NCI-H1436 (cell line): ENCODE measurements around the gene LAMTOR1.
A peak's percentile ranks its signal among the peaks of the same experiment; 100 is the strongest.
"Not testable (repeated sequence)": the region's sequence is repeated elsewhere in the genome, so short reads cannot be mapped to it uniquely, and the experiment has no call there.

Experiments used
- DNase-seq: peaks from one replicate; lab custom pipeline; 2025; lab: John Stamatoyannopoulos, UW

Gene LAMTOR1

DNA sequence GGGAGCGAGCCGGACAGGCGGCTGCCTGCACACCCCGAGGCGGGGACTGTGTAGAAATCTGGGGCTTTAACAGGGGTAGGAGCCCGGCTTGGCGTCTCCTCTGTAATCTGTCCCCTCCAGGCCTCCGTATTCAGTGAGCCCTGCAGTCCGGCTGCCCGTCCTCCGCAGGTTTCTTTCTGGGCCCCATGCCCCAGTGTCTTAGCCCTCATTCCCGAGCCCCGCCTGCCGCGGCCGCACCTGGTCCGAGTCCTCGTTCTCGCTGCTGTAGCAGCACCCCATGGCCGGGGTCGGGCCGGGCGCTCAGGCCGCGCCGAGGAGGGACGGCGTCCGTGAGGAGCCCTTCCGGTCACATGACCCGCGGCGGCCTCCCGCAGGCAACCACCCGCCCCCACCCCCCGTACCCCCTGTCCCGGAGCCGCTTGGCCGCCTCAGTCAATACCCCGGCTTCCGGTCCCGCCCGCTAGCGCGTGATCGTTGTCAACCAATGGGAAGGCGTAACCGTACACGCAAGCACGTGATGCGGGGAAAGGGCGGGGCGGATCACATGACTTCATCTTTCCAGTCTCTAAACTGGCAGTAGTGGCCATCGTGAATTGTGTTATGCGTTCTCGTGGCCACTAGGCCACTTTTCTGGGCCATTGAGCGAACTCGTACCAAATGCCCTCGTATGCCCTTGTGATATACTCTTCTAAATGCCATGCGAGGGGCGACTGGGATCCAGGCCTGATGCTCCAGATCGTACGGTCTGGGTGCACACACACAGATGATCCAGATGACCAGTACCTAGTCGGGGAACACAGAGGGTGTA, at the start of gene LAMTOR1:
Gene LAMTOR1 (minus strand): TSS at position 352 of the 808 bp plus-strand sequence. CDS start 73 bp downstream, at position 279.
- peak; percentile 99 for DNase-seq

GRCh38 chr11:72150882-72151281, 47.8 kb upstream of the LAMTOR1 start:
- DNase-seq = no peak

DNA sequence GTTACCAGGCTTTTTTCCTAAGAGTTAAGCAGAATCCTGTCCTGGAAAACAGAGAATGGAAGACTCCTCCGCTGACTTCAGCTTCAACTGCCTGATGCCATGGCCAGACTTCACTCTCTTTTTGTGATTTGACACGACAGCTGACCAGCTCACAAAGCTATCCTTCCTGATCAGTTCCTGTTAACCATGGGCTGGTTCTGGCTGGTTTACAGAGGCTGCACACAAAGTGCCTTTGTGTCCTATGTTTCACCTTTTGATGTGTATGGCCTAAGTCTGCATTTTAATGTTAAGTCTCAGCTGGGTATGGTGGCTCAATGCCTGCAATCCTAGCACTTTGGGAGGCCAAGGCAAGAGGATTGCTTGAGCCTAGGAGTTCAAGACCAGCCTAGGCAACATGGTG, 43.5 kb upstream of the LAMTOR1 start:
- no peak for DNase-seq

DNA sequence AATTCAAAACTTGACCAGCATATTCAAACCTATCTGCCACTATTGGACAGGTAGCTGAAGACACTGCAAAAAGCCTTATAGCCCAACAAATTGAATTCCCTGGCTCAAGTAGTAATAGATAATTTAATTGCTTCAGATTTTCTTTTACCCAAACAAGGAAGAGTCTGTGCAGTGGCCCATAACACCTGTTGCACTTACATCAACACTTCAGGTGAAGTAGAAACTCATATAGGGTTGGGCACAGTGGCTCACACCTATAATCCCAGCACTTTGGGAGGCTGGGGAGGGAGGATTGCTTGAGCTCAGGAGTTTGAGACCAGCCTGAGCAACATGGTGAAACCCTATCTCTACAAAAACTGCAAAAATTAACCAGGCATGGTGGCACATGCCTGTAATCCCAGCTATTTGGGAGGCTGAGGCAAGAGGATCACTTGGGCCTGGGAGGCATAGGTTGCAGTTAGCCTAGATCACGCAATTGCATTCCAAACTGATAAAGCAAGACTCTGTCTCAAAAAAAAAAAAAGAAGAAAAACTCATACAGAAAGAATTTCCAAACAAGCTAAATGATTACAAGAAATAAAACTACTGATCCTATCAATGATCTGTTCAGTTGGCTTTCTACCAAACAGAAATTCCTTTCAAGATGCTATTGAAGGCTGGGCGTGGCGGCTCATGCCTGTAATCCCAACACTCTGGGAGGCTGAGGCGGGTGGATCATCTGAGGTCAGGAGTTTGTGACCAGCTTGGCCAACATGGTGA, 41.9 kb upstream of the LAMTOR1 start:
- no peak for DNase-seq

DNA sequence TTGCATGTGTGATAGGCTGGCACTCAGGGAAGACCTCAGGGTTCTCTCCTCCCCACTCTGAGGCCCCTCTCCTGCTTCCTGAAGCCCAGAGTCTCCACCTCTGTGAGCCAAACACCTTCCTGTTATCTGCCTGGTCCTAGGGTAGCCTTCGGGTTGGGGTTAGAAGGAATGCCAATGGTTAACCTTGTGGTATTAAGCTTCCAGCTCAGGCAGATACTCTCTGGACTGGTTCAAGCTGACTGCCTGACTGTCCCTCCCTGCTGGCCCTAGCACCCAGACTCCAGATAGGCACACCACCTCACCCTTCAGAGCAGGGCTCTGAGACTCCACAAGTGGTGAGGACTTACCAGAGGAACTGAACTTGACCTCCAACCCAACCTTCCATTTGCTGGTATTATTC, 39.4 kb upstream of the LAMTOR1 start:
- not testable (repeated sequence) for DNase-seq

GRCh38 chr11:72142086-72142485, 39.0 kb upstream of the LAMTOR1 start:
- not testable (repeated sequence) for DNase-seq

DNA sequence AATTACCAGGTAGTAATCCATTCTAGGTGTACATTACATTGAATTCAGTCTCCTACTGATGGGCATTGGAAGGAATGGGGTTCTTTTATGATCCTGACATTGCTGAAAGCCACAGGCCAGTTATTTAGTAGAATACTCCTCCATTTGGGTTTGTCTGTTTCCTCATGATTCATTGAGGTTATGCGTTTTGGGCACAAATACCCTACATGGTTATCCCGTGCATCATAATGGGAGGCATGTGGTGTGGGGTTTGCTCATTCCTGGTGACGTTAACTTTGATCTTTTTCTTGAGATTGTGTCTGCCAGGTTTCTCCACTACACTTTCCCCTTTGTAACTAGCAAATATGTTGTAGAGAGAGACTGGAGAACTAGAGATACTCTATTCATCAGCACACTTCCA, 38.0 kb upstream of the LAMTOR1 start:
- DNase-seq = no peak

DNA sequence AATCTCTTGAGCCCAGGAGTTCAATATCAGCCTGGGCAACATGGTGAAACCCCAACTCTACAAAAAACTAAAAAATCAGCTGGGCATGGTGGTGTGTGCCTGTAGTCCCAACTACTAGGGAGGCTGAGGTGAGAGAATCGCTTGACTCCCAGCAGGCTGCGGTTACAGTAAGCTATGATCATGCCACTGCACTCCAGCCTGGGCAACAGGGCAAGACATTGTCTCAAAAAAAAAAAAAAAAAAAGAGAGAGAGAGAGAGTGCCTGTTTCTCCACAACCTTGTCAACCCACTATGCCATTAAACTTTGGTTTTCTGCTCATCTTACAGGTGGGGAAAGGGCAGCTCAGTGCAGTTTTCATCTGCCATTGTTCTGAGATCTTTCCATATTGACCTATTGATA, 37.6 kb upstream of the LAMTOR1 start:
- no peak for DNase-seq

GRCh38 chr11:72139500-72139899, 36.4 kb upstream of the LAMTOR1 start:
- no peak for DNase-seq

- DNase-seq = no peak
Observed at GRCh38 chr11:72138821-72139390, 35.8 kb upstream of the LAMTOR1 start.

DNA sequence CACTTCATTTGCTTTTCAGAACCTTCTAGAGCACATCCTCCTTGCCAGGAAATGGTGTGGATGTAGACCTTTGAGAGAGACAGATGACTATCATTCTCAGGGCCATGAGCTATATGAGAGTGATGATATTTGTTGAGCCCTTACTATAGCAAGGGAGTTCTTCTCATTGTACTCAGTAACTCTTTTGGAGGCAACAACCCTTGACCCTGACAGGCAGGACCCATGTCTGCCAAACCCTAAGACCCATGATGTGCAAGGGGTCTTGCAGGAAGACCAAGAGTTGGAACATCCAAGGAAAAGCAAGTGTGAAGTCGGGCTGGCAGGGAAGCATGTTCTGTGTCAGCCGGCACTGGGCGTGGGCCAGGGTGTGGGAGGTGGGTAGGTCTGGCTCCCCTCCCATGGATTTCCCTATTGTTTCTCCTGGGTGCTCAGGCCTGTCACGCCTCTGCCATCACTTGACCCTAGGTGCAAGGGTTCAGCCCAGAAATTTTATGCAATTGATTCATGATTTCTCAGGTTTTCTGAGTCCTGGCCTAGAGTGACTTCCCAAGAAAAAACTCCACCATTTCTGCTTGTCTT, 33.7 kb upstream of the LAMTOR1 start:
- no peak for DNase-seq

- no peak for DNase-seq
Observed at GRCh38 chr11:72135891-72136683, 33.0 kb upstream of the LAMTOR1 start.

DNA sequence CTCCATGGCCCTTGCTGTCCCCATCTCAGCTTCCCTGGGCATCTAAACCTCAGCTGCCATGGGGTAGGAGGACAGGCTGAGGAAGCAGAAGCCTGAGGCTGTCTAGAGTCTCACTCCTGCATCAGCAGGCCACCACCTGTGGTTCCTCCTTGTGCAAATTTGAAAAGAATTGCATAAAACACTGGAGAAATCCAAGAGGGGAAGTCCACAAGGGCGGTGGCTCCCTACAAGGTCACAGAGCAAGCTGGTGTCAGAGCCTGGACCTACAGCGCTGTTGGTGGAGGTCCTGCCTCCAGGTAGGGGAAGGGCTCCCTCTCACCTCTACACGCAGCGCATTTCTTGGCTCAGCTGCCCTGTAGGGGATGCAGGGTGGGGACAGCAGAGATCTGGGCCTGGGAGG, 32.4 kb upstream of the LAMTOR1 start, which contains the start of gene FOLR3:
Gene FOLR3 (plus strand): TSS at position 253 of the 400 bp plus-strand sequence. CDS start 228 bp downstream, outside the sequence.
- DNase-seq = not testable (repeated sequence)

GRCh38 chr11:72132646-72133045, 29.5 kb upstream of the LAMTOR1 start:
- no peak for DNase-seq

DNA sequence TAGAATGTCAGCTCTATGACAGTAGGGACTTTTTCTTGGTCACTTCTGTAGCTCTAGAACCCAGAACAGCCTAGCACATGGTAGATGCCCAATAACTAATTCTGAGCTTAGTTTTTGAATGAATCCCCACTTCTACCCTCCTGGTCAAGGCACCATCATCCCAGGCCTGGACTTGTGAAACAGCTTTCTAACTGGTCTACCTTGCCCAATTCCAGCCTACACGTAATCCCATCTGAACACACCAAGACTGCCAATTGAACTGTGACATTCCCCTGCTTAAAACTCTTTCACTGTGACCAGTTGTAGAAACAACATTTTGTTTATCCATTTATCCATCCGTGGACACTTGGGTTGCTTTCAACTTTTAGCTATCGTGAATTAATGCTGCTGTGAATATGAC, 26.3 kb upstream of the LAMTOR1 start:
- no peak for DNase-seq

DNA sequence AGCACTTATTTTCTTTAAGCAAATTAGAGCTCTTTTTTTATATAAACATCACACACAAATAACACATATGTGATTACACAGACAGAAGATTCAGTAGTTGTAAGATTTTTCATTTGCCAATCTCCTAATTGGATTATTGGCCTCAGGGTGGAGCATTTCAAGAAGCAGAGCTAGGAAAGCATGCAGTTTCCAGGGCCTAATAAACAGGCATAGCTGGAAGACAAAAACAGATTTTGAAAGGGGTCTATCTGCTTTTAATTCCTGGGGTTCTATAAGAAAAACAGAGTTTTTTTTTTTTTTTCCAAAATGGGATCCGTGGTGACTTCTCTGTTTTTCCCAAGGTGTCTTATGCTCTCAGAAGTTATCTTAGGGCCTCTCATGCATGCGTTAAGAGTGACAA, 24.8 kb upstream of the LAMTOR1 start:
- DNase-seq = no peak

- DNase-seq = no peak
Observed at GRCh38 chr11:72125956-72126355, 22.9 kb upstream of the LAMTOR1 start.

- no peak for DNase-seq
Observed at GRCh38 chr11:72124046-72124445, 20.9 kb upstream of the LAMTOR1 start.

DNA sequence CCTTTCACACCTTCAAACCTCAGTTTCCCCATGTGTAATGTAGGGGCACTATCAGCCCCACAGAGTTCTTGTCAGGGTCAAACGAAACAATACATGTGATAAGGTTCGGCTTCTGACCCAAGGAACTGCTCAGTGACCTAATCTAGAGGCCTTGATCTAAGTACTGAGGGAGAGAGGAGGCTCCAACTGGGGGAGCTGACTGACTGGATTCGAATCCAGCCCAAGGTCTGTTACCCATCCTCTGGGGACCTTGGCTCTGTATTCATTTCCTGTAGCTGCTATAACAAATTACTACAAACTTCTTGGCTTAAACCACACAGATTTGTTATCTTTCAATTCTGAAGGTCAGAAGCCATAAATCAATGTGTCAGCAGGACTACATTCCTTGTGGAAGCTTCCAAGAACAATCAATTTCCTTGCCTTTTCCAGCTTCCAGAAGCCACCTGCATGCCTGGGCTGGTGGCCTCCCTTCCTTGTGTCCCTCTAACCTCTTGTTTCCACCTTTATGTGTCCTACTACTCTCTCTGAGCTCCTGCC, 20.1 kb upstream of the LAMTOR1 start:
- no peak for DNase-seq

GRCh38 chr11:72122607-72123006, 19.5 kb upstream of the LAMTOR1 start:
- no peak for DNase-seq

- DNase-seq = no peak
Observed at GRCh38 chr11:72120930-72121329, 17.8 kb upstream of the LAMTOR1 start.
